WTC11 (cell line): ENCODE data around the gene MRPS18A.

Experiments
- CTCF ChIP-seq: fragments of 200-600 bp; IDR thresholded peaks from 2 replicates; pipeline ENCODE4 v1.8.0; 2022; ENCODE audit warnings: antibody characterized with exemption
- MXD4 ChIP-seq: fragments of 250-450 bp; sonication (Bioruptor Pico); IDR thresholded peaks from 2 replicates; pipeline ENCODE4 v1.8.0; 2021; ENCODE audit warnings: mild to moderate bottlenecking, moderate library complexity, borderline replicate concordance
- SP1 ChIP-seq: sonication (generic); formaldehyde crosslinking; conservative IDR thresholded peaks from 2 replicates; pipeline ENCODE4 v1.8.1; 2022; ENCODE audit warnings: missing genetic modification reagents

DNA sequence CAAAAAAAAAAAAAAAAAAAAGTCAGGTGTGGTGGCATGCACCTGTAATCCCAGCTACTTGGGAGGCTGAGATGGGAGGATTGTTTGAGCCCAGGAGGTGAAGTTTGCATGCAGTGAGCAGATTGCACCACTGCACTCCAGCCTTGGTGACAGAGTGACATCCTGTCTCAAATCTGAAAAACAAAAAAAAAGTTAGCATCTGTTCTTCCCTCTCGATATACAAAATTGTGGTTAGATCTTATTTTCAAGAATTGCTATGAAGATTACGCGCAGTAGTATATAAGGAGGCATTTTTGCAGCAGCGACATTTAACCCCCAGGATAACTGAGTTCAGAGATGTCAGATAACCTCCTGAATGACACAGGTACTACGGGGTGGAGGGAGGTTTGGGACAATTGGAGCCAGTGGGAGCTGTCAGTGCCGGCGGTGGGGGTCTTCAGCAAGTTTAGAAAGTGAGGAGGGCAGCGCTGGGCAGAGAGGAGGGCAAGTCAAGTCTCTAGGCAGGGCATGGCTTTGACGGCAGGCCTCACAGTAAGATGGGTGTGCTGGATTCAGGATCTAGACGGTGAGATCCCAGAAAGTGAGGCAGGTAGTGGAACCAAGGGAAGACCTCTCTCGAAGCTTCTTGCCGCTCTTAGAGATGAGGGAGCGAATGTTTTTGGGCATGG, 26.2 kb upstream of the MRPS18A start:
- TF ChIP-seq SP1 (CRISPR knock-in tag) (no peak), CTCF (no peak), MXD4 (CRISPR knock-in tag) (no peak)
